CD4-positive, alpha-beta memory T cell (primary cell): ENCODE results near the gene MIEN1. TPM values are rescaled to one million over a fixed set of nuclear protein-coding genes. Genes with fewer than 3 reads are reported as not detected.
A peak's percentile ranks its signal among the peaks of the same experiment; 100 is the strongest.
"Not testable (repeated sequence)": the region's sequence is repeated elsewhere in the genome, so short reads cannot be mapped to it uniquely, and the experiment has no call there.

ENCODE experiments used
- CTCF ChIA-PET: fragments of 350-600 bp; sonication (Branson Sonifier 250); formaldehyde crosslinking; loops from one replicate; lab custom pipeline; 2021; ENCODE audit warnings: inconsistent platforms; ENCODE audit not compliant: partially characterized antibody; lab: Charles Lee
- POLR2A ChIA-PET: fragments of 350-600 bp; sonication (Branson Sonifier 250); formaldehyde crosslinking; loops from one replicate; lab custom pipeline; 2021; ENCODE audit not compliant: partially characterized antibody; lab: Charles Lee
- DNase-seq, 5 donors: peaks; one replicate each; pipeline versions ENCODE4 v3.0.0 to v3.0.0-alpha.2; 2020 to 2022; ENCODE audit warnings: mixed read lengths in 1 of 5
- H3K27ac ChIP-seq: one replicate; pipeline ENCODE4 v1.7.0; 2013; ENCODE audit warnings: low read depth, low read length
- H3K27me3 ChIP-seq: 2 replicates; pipeline ENCODE4 v1.7.0; 2013; ENCODE audit warnings: mild to moderate bottlenecking, low read length, moderate library complexity; ENCODE audit not compliant: insufficient read depth
- H3K36me3 ChIP-seq: 2 replicates; pipeline ENCODE4 v1.7.0; 2013; ENCODE audit warnings: mild to moderate bottlenecking, low read length, moderate library complexity; ENCODE audit not compliant: insufficient read depth
- H3K4me1 ChIP-seq: 2 replicates; pipeline ENCODE4 v1.7.0; 2013; ENCODE audit warnings: mild to moderate bottlenecking, low read length, moderate library complexity; ENCODE audit not compliant: insufficient read depth
- H3K4me3 ChIP-seq, 2 donors: one replicate each; pipeline ENCODE4 v1.7.0; 2013; ENCODE audit warnings: low read length in 2 of 2, mild to moderate bottlenecking in 1 of 2
- H3K9me3 ChIP-seq, 2 donors: one replicate each; pipeline ENCODE4 v1.7.0; 2013; ENCODE audit warnings: low read length in 2 of 2, control low read depth in 1 of 2; ENCODE audit not compliant: control insufficient read depth in 1 of 2
- H3K27ac Mint-ChIP-seq, 7 donors: one replicate each; pipeline ENCODE4 v1.8.0; 2020 to 2021; ENCODE audit warnings: mixed read lengths in 7 of 7, mild to moderate bottlenecking in 6 of 7, inconsistent platforms in 3 of 7, moderate library complexity in 3 of 7
- H3K27me3 Mint-ChIP-seq, 2 donors: one replicate each; pipeline ENCODE4 v1.8.0; 2020 to 2021; ENCODE audit warnings: mixed read lengths in 2 of 2
- H3K36me3 Mint-ChIP-seq, 2 donors: one replicate each; pipeline ENCODE4 v1.8.0; 2020 to 2021; ENCODE audit warnings: mixed read lengths in 2 of 2, inconsistent platforms in 1 of 2, mild to moderate bottlenecking in 1 of 2
- H3K4me1 Mint-ChIP-seq, 4 donors: one replicate each; pipeline ENCODE4 v1.8.0; 2020 to 2021; ENCODE audit warnings: mixed read lengths in 4 of 4, mild to moderate bottlenecking in 1 of 4
- H3K4me3 Mint-ChIP-seq, 8 donors: one replicate each; pipeline ENCODE4 v1.8.0; 2020 to 2021; ENCODE audit warnings: mixed read lengths in 8 of 8, mild to moderate bottlenecking in 7 of 8, moderate library complexity in 6 of 8, inconsistent platforms in 3 of 8
- H3K9me3 Mint-ChIP-seq, 8 donors: one replicate each; pipeline ENCODE4 v1.8.0; 2020 to 2021; ENCODE audit warnings: mixed read lengths in 8 of 8, mild to moderate bottlenecking in 5 of 8, inconsistent platforms in 3 of 8, moderate library complexity in 1 of 8
- intact Hi-C: fragments of 100-400 bp; cut with micrococcal nuclease; formaldehyde crosslinking; loops from one replicate; pipeline ENCODE4 v1.15.1; 2023
- polyA plus RNA-seq, 2 donors: library from polyadenylated mRNA; unstranded; fragments of 300-500 nt; fragmentation: Illumina TruSeq; gene quantifications; one replicate each; pipeline ENCODE4 v1.2.3, GENCODE V29; 2021
- total RNA-seq, 2 experiments: library from RNA; stranded (reverse); gene quantifications; one replicate each; pipeline ENCODE4 v1.2.3, GENCODE V29; 2021

The MIEN1 gene
- total and polyA plus RNA-seq, 4 experiments from 2014 or later, result 35.8 to 96.6 (median 63.3) TPM

DNA sequence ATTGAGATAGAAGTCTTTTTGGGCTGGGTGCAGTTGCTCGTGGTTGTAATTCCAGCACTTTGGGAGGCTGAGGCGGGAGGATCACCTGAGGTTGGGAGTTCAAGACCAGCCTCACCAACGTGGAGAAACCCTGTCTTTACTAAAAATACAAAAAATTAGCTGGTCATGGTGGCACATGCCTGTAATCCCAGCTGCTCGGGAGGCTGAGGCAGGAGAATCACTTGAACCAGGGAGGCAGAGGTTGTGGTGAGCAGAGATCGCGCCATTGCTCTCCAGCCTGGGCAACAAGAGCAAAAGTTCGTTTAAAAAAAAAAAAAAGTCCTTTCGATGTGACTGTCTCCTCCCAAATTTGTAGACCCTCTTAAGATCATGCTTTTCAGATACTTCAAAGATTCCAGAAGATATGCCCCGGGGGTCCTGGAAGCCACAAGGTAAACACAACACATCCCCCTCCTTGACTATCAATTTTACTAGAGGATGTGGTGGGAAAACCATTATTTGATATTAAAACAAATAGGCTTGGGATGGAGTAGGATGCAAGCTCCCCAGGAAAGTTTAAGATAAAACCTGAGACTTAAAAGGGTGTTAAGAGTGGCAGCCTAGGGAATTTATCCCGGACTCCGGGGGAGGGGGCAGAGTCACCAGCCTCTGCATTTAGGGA is 31.0 kb downstream of the MIEN1 start:
- ChIA-PET POLR2A (interaction anchor here (1.2 kb wide), 2 partner anchors 11 to 76 kb away, joined by 4 to 5 read pairs; partner anchors contain the start of gene PGAP3), CTCF (interaction anchor here (1.0 kb wide), 1 partner anchor 29 kb away, joined by 3 read pairs; no protein-coding TSS in a partner anchor)
- Mint-ChIP-seq H3K4me3 (peak overlapping the region in 6 of 8 donors; percentile 36 to 76 (median 42)), H3K27ac (peak overlapping the region in 1 of 7 donors; percentile 76), H3K4me1 (peaks cover 4 to 24% (median 7%) of the 10 kb centered on the region in 4 donors), H3K27me3 (peaks cover 25 to 31% of the 10 kb centered on the region in 2 donors)
- H3K27ac ChIP-seq, H3K36me3 ChIP-seq, H3K27me3 ChIP-seq, H3K9me3 Mint-ChIP-seq, H3K36me3 Mint-ChIP-seq, H3K4me3 ChIP-seq, H3K9me3 ChIP-seq, DNase-seq, intact Hi-C loops, H3K4me1 ChIP-seq: not testable (repeated sequence)

DNA sequence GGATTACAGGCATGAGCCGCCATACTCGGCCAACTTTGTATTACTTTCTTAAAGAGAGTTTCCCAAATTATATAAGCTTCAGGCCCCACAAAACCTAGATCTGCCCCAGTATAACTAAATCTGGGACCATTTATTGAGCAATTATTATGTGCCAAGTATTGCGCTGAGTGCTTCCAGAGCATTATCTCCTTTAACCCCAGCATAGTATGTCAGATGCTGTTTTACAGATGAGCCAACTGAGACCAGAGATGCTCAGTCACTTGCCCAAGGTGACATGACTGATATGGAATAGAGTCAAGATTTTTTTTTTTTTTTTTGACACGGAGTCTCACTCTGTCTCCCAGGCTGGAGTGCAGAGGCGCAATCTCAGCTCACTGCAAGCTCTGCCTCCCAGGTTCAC is 32.4 kb downstream of the MIEN1 start:
- Histone ChIP-seq H3K36me3 (no peaks in the 10 kb centered on the region), H3K27me3 (peaks cover 3% of the 10 kb centered on the region), H3K4me3 (no peak overlapping the region), H3K27ac (no peak overlapping the region), H3K9me3 (no peaks in the 10 kb centered on the region), H3K4me1 (no peaks in the 10 kb centered on the region)
- ChIA-PET CTCF (no interaction called here), POLR2A (interaction anchor here (1.2 kb wide), 1 partner anchor 74 kb away, joined by 4 read pairs; no protein-coding TSS in a partner anchor)
- Mint-ChIP-seq H3K36me3 (peaks cover 2 to 4% of the 10 kb centered on the region in 2 donors), H3K27me3 (peaks cover 25 to 31% of the 10 kb centered on the region in 2 donors), H3K4me3 (no peak overlapping the region), H3K9me3 (no peaks in the 10 kb centered on the region), H3K4me1 (peaks cover 4 to 21% (median 5%) of the 10 kb centered on the region in 4 donors), H3K27ac (peak overlapping the region in 1 of 7 donors; percentile 53)
- intact Hi-C loops, result no loop called here
- DNase-seq, result no peak

- intact Hi-C loops, result no loop called here
- H3K4me3 Mint-ChIP-seq, result no peak overlapping the region
- POLR2A ChIA-PET, result no interaction called here
These were observed 33.6 kb downstream of the MIEN1 start for GRCh38 chr17:39696731-39697130.

DNA sequence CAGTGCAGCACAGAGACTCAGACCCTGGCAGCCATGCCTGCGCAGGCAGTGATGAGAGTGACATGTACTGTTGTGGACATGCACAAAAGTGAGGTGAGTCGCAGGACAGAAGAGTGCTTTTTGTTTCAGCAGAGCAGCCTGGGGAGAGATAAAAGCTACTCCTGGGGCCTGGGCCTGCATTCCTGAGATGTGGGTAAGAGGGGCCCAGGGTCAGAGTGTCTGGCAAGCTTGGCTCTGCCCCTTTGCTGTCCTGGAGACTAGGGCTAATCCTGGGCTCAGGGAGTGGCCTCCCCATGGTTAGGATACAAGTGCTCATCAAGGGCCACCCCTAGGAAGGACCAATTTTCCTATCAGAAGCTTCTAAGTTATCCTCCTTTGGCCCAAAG is 35.2 kb downstream of the MIEN1 start:
- Mint-ChIP-seq H3K27me3 (peaks cover 13 to 14% of the 10 kb centered on the region in 2 donors), H3K4me3 (no peak overlapping the region), H3K27ac (no peak overlapping the region), H3K9me3 (no peaks in the 10 kb centered on the region), H3K36me3 (peaks cover 2 to 4% of the 10 kb centered on the region in 2 donors), H3K4me1 (peaks cover 3 to 10% (median 4%) of the 10 kb centered on the region in 4 donors)
- CTCF ChIA-PET, result no interaction called here
- Histone ChIP-seq H3K27me3 (peaks cover 3% of the 10 kb centered on the region), H3K4me3 (no peak overlapping the region), H3K9me3 (no peaks in the 10 kb centered on the region), H3K36me3 (no peaks in the 10 kb centered on the region), H3K27ac (no peak overlapping the region), H3K4me1 (no peaks in the 10 kb centered on the region)
- intact Hi-C loops, result no loop called here
- no peak for DNase-seq
- POLR2A ChIA-PET, result no interaction called here

More at GRCh38 chr17:39696731-39697130, 33.6 kb downstream of the MIEN1 start:
- CTCF ChIA-PET, result interaction anchor here (1.0 kb wide), 2 partner anchors 9 to 43 kb away, joined by 3 to 4 read pairs; partner anchors contain the start of gene PGAP3
- Histone ChIP-seq H3K27ac (no peak overlapping the region), H3K27me3 (peaks cover 3% of the 10 kb centered on the region), H3K9me3 (no peaks in the 10 kb centered on the region), H3K4me3 (no peak overlapping the region), H3K36me3 (no peaks in the 10 kb centered on the region), H3K4me1 (no peaks in the 10 kb centered on the region)
- no peak overlapping the region for H3K27ac Mint-ChIP-seq
- peaks cover 24 to 26% of the 10 kb centered on the region in 2 donors for H3K27me3 Mint-ChIP-seq
- no peak for DNase-seq
- peaks cover 4 to 21% (median 5%) of the 10 kb centered on the region in 4 donors for H3K4me1 Mint-ChIP-seq
- H3K9me3 Mint-ChIP-seq, result no peaks in the 10 kb centered on the region
- peaks cover 2 to 4% of the 10 kb centered on the region in 2 donors for H3K36me3 Mint-ChIP-seq

DNA sequence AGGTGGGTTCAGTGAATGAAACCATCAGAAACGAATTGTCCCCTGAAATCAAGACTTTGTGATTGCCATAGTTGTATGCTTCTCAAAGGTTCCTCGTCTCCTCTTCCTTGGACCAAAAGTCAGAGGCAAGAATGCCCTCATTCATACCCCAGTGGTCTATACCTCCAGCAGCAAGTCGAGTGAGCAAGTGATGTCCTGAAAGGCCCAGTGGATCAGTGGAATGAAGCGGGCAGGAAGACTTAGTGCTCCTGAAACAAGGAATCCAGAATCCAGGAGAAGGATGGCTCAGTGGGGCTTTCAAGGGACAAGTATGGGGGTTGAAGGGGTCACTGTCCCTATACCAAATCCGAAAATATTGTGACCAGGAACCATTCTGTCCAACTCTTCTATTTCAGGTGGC is 35.7 kb downstream of the MIEN1 start:
- H3K27me3 Mint-ChIP-seq, result peaks cover 10 to 11% of the 10 kb centered on the region in 2 donors
- peaks cover under 1 to 7% (median 1%) of the 10 kb centered on the region in 4 donors for H3K4me1 Mint-ChIP-seq
- no peak overlapping the region for H3K4me3 ChIP-seq
- peaks cover 2 to 4% of the 10 kb centered on the region in 2 donors for H3K36me3 Mint-ChIP-seq
- POLR2A ChIA-PET, result no interaction called here
- no peak overlapping the region for H3K4me3 Mint-ChIP-seq
- no peak overlapping the region for H3K27ac Mint-ChIP-seq
- H3K9me3 ChIP-seq, result no peaks in the 10 kb centered on the region
- no peak for DNase-seq
- no peaks in the 10 kb centered on the region for H3K36me3 ChIP-seq
- H3K9me3 Mint-ChIP-seq, result no peaks in the 10 kb centered on the region
- no peak overlapping the region for H3K27ac ChIP-seq
- intact Hi-C loops, result no loop called here
- CTCF ChIA-PET, result no interaction called here
- peaks cover 3% of the 10 kb centered on the region for H3K27me3 ChIP-seq
- no peaks in the 10 kb centered on the region for H3K4me1 ChIP-seq

DNA sequence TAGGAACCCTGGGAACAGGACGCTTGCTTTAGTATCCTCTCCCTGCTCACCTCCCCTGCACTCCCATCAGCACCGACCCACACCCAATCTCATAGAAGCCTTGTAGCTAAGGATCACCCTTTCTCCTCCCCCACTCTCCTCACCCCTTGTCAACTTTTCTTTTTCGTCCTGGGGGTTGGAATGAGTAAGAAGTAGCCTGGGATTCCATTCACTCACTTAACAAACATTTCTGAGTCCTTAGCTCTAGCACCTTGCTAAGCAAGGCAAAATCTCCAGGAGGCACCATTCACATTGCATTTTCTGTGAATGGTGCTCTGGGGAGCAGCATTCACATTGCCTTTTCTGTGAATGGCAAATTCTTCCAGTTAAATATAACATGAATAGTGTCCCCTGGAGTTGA is 41.4 kb downstream of the MIEN1 start:
- Histone ChIP-seq H3K9me3 (no peaks in the 10 kb centered on the region), H3K27me3 (no peaks in the 10 kb centered on the region), H3K27ac (no peak overlapping the region), H3K36me3 (no peaks in the 10 kb centered on the region), H3K4me3 (peak overlapping the region in 1 of 2 donors; percentile 59), H3K4me1 (peaks cover 21% of the 10 kb centered on the region)
- no peak for DNase-seq
- Mint-ChIP-seq H3K27ac (peak overlapping the region in 6 of 7 donors; percentile 32 to 98 (median 95)), H3K4me3 (peak overlapping the region; percentile 95 to 99 (median 98)), H3K27me3 (no peaks in the 10 kb centered on the region), H3K36me3 (peaks cover 11 to 28% of the 10 kb centered on the region in 2 donors), H3K9me3 (no peaks in the 10 kb centered on the region), H3K4me1 (peaks cover 19 to 33% (median 28%) of the 10 kb centered on the region in 4 donors)
- CTCF ChIA-PET, result interaction anchor here (0.9 to 1.8 kb wide), 3 partner anchors 13 to 54 kb away, joined by 3 to 8 read pairs (median 3); no protein-coding TSS in a partner anchor
- POLR2A ChIA-PET, result interaction anchor here (1.0 to 2.7 kb wide), 3 partner anchors 10 to 41 kb away, joined by 3 to 45 read pairs (median 27); partner anchors contain the start of gene MIEN1
- intact Hi-C loops, result loop anchor here (1.0 to 5.0 kb wide), 3 partner anchors 10 to 52 kb away; partner anchors contain the start of genes MIEN1 and STARD3

DNA sequence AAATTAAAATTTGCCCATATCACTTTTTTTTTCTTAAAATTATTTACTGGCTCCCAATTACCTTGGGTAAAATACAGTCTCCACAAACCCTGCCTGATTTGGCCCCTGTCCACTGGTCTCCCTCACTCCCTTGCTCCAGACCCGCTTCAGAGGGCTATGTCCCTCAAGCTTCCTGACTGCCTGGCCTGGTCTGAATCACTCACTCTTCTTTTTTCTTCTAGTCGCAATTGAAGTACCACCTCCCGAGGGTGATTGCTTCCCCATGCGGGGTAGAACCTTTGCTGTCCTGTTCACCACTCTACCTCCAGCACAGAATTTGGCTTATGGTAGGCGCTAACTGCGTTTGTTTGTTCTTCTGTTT is 41.9 kb downstream of the MIEN1 start:
- CTCF ChIA-PET, result interaction anchor here (0.9 to 1.8 kb wide), 8 partner anchors 8 to 54 kb away, joined by 3 to 8 read pairs (median 3); partner anchors contain the start of gene MIEN1
- no peak for DNase-seq

More for the DNA sequence above, 41.9 kb downstream of the MIEN1 start:
- Histone ChIP-seq H3K4me3 (peak overlapping the region; percentile 59 to 90), H3K27me3 (no peaks in the 10 kb centered on the region), H3K9me3 (no peaks in the 10 kb centered on the region), H3K36me3 (no peaks in the 10 kb centered on the region), H3K4me1 (peaks cover 21% of the 10 kb centered on the region), H3K27ac (peak overlapping the region; percentile 67)
- Mint-ChIP-seq H3K27ac (peak overlapping the region; percentile 94 to 99 (median 98)), H3K4me1 (peaks cover 19 to 33% (median 28%) of the 10 kb centered on the region in 4 donors), H3K9me3 (no peaks in the 10 kb centered on the region), H3K36me3 (peaks cover 14 to 30% of the 10 kb centered on the region in 2 donors), H3K27me3 (no peaks in the 10 kb centered on the region), H3K4me3 (peak overlapping the region; percentile 95 to 99 (median 98))
- POLR2A ChIA-PET, result interaction anchor here (1.0 to 2.7 kb wide), 15 partner anchors 9 to 131 kb away, joined by 3 to 45 read pairs (median 5); partner anchors contain the start of genes ERBB2, MIEN1, STARD3 and TCAP
- intact Hi-C loops, result loop anchor here (1.0 to 5.0 kb wide), 3 partner anchors 9 to 51 kb away; partner anchors contain the start of genes MIEN1 and STARD3
